8988T (cell line): ENCODE data around the gene ZNF141.
"Not testable (repeated sequence)": the region's sequence is repeated elsewhere in the genome, so short reads cannot be mapped to it uniquely, and the experiment has no call there.

ENCODE experiments used
- DNase-seq: peaks from one replicate; pipeline ENCODE4 v3.0.0; 2011

ZNF141 gene

GRCh38 chr4:385934-386707 is 48.5 kb downstream of the ZNF141 start:
- no peak for DNase-seq

GRCh38 chr4:386708-387105 is 49.1 kb downstream of the ZNF141 start:
- DNase-seq, result no peak

- DNase-seq, result no peak
Observed at GRCh38 chr4:404006-404405, 66.4 kb downstream of the ZNF141 start.

- not testable (repeated sequence) for DNase-seq
Observed at GRCh38 chr4:408321-408720, 70.7 kb downstream of the ZNF141 start.

GRCh38 chr4:422587-422986 is 85.0 kb downstream of the ZNF141 start:
- no peak for DNase-seq
